Osteoblast (primary cell): Measurements from ENCODE around the gene BATF2. TPM values are rescaled to one million over a fixed set of nuclear protein-coding genes. Genes with fewer than 3 reads are reported as not detected.

Experiments used
- DNase-seq: peaks from one replicate; pipeline ENCODE4 v3.0.0; 2011; ENCODE audit warnings: low spot score, mixed read lengths; ENCODE audit not compliant: insufficient read length; ENCODE audit errors: missing footprints
- H2AFZ ChIP-seq: 2 replicates; pipeline ENCODE4 v1.6.0; 2011; ENCODE audit warnings: mild to moderate bottlenecking, low read length
- H3K27ac ChIP-seq: 2 replicates; pipeline ENCODE4 v1.5.1; 2011; ENCODE audit warnings: mild to moderate bottlenecking, low read depth, low read length, moderate library complexity
- H3K27me3 ChIP-seq: 2 replicates; pipeline ENCODE4 v1.6.0; 2012; ENCODE audit warnings: mild to moderate bottlenecking, control low read depth, inconsistent platforms, low read length, moderate library complexity; ENCODE audit not compliant: insufficient read depth
- H3K36me3 ChIP-seq: 2 replicates; pipeline ENCODE4 v1.5.1; 2011; ENCODE audit warnings: mild to moderate bottlenecking, low read length, control low read depth, moderate library complexity; ENCODE audit not compliant: insufficient read depth
- H3K4me1 ChIP-seq: 2 replicates; pipeline ENCODE4 v1.5.1; 2011; ENCODE audit warnings: mild to moderate bottlenecking, low read length, control low read depth, moderate library complexity; ENCODE audit not compliant: insufficient read depth
- H3K4me2 ChIP-seq: 2 replicates; pipeline ENCODE4 v1.6.0; 2011; ENCODE audit warnings: mild to moderate bottlenecking, low read length; ENCODE audit not compliant: insufficient read depth
- H3K4me3 ChIP-seq: fragments of 200-600 bp; sonication (generic); 3 replicates; pipeline ENCODE4 v1.5.1; 2012; ENCODE audit warnings: mild to moderate bottlenecking, low read length, inconsistent platforms; ENCODE audit not compliant: insufficient read depth
- H3K79me2 ChIP-seq: 2 replicates; pipeline ENCODE4 v1.6.0; 2012; ENCODE audit warnings: mild to moderate bottlenecking, low read length, control low read depth, inconsistent platforms; ENCODE audit not compliant: insufficient read depth
- H3K9me3 ChIP-seq: 2 replicates; pipeline ENCODE4 v1.5.1; 2011; ENCODE audit warnings: low read depth, low read length, control low read depth
- H4K20me1 ChIP-seq: 2 replicates; pipeline ENCODE4 v1.6.0; 2012; ENCODE audit warnings: mild to moderate bottlenecking, low read length, control low read depth; ENCODE audit not compliant: insufficient read depth
- total RNA-seq: library from RNA; depleted of rRNA; stranded (reverse); fragments of >200 nt; gene quantifications from 2 replicates; pipeline ENCODE4 v1.2.3, GENCODE V29; 2012
- TF ChIP-seq, protein P1 (sequence below): IDR thresholded peaks from 2 replicates; pipeline ENCODE4 v1.5.1; 2011; ENCODE audit warnings: mild to moderate bottlenecking, low read depth, low read length, moderate library complexity; ENCODE audit errors: extremely low read depth

BATF2 gene
- total RNA-seq, 1 donor: 1.4 TPM

DNA sequence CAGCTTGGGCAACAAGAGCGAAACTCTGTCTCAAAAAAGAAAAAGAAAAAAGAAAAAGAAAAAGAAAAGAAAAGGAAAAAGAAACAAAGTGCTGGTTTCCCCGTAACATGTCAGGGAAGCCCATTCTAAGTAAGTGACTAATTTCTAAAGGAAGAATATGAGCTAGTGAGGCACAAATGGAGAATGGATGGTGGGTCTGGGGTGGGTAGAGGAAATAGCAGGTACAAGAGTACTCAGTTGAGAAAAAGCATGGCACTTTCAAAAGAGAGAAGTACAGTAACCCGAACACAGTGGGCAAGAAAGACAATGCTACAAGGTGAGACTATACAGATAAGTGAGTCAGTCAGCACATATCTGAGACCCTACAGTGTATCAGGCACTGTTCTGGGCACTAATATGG, 29.4 kb downstream of the BATF2 start:
- no peaks in the 10 kb centered on the region for H3K9me3 ChIP-seq
- no peak overlapping the region for H3K27ac ChIP-seq
- peaks cover 4% of the 10 kb centered on the region for H3K4me1 ChIP-seq
- H3K4me3 ChIP-seq: no peak overlapping the region
- no peaks in the 10 kb centered on the region for H3K79me2 ChIP-seq
- no peaks in the 10 kb centered on the region for H3K27me3 ChIP-seq
- TF ChIP-seq, protein P1, sequence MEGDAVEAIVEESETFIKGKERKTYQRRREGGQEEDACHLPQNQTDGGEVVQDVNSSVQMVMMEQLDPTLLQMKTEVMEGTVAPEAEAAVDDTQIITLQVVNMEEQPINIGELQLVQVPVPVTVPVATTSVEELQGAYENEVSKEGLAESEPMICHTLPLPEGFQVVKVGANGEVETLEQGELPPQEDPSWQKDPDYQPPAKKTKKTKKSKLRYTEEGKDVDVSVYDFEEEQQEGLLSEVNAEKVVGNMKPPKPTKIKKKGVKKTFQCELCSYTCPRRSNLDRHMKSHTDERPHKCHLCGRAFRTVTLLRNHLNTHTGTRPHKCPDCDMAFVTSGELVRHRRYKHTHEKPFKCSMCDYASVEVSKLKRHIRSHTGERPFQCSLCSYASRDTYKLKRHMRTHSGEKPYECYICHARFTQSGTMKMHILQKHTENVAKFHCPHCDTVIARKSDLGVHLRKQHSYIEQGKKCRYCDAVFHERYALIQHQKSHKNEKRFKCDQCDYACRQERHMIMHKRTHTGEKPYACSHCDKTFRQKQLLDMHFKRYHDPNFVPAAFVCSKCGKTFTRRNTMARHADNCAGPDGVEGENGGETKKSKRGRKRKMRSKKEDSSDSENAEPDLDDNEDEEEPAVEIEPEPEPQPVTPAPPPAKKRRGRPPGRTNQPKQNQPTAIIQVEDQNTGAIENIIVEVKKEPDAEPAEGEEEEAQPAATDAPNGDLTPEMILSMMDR: no peak
- H4K20me1 ChIP-seq: no peaks in the 10 kb centered on the region
- no peak overlapping the region for H3K4me2 ChIP-seq
- DNase-seq: no peak
- H3K36me3 ChIP-seq: no peaks in the 10 kb centered on the region
- H2AFZ ChIP-seq: no peak overlapping the region

- Histone ChIP-seq H3K4me2 (no peak overlapping the region), H3K27me3 (no peaks in the 10 kb centered on the region), H2AFZ (no peak overlapping the region), H3K27ac (no peak overlapping the region), H4K20me1 (no peaks in the 10 kb centered on the region), H3K36me3 (no peaks in the 10 kb centered on the region), H3K79me2 (no peaks in the 10 kb centered on the region), H3K4me3 (no peak overlapping the region), H3K4me1 (no peaks in the 10 kb centered on the region), H3K9me3 (no peaks in the 10 kb centered on the region)
- TF ChIP-seq, protein P1: no peak
- DNase-seq: no peak
Observed at GRCh38 chr11:64963072-64963631, 33.6 kb downstream of the BATF2 start.

- Histone ChIP-seq H3K79me2 (no peaks in the 10 kb centered on the region), H3K27ac (no peak overlapping the region), H4K20me1 (no peaks in the 10 kb centered on the region), H3K9me3 (no peaks in the 10 kb centered on the region), H3K36me3 (no peaks in the 10 kb centered on the region), H3K4me3 (no peak overlapping the region), H3K27me3 (no peaks in the 10 kb centered on the region), H3K4me1 (no peaks in the 10 kb centered on the region), H2AFZ (no peak overlapping the region), H3K4me2 (no peak overlapping the region)
- DNase-seq: no peak
- TF ChIP-seq, protein P1: no peak
Observed at GRCh38 chr11:64960719-64961118, 36.1 kb downstream of the BATF2 start.

DNA sequence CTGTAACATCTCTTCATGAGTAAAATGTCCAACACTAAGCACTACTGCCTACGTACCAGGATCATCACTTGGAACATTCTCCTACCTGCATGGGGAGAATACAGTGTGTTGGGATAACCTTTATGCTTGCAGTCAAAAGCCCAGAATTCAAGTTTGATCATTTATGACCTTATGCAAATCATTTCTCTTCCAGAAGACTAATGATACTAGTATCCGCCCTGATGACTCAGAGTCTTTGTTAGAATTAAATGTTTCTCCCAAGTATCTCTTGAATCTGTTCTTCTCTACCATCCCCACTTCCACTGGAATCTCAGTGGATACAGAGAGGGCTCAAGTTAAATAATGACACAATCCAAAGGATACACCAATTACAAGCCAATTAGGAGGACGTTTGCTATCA, 37.3 kb downstream of the BATF2 start:
- Histone ChIP-seq H3K36me3 (no peaks in the 10 kb centered on the region), H3K27me3 (peaks cover 8% of the 10 kb centered on the region), H2AFZ (no peak overlapping the region), H3K4me1 (no peaks in the 10 kb centered on the region), H3K79me2 (no peaks in the 10 kb centered on the region), H3K4me3 (no peak overlapping the region), H3K27ac (no peak overlapping the region), H3K9me3 (no peaks in the 10 kb centered on the region), H4K20me1 (no peaks in the 10 kb centered on the region), H3K4me2 (no peak overlapping the region)
- TF ChIP-seq, protein P1: no peak
- no peak for DNase-seq
